HG03460 (cell line): ENCODE results near the gene LAMA5.

ENCODE experiments used
- ATAC-seq: cut with Tn5 transposase; IDR thresholded peaks from one replicate; pipeline ENCODE4 v1.9.1; 2021; ENCODE audit not compliant: unreplicated experiment

The LAMA5 gene

GRCh38 chr20:62367136-62367632 is at the start of gene LAMA5:
TSS of gene LAMA5 (minus strand) at chr20:62367312. CDS start at chr20:62367245, 67 bp downstream.
- no peak for ATAC-seq

DNA sequence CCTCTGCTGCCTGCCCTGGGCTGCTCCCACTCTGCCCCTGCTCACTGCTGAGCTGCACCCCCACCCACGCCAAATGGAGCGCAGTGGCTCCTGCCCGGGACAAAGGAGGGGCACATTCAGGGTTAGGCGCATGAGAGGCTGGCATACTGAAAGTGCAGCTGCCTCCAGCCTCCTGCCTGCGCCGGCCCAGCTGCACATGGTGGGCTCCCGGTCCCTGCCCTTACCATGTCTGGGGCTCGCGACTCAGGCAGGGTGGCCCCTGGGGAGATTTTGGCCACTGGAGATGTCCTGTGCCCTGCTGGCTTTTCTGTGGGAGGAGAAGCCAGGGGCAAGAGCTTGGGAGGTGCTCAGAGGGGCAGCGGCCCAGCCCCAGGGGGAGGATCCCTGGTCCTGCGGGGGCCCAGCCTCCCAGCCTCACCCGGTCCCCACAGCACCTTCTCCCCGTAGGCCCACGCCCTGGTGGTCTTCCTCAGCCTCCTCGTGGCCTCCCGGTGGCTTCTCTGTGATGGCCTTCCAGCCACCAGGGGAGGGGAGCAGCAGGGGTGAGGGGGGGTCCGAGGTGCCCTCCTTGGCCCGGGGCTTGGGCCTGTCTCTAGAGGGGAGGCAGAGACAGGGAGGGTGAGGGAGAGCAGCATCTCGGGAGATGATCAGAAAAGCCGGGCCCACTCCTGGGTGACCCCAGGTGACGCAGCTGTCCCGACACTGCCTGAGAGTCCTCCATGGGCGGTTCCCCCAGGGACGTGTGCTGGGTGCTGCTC is 48.4 kb upstream of the LAMA5 start:
- no peak for ATAC-seq

- no peak for ATAC-seq
Observed at GRCh38 chr20:62413896-62414481, 46.9 kb upstream of the LAMA5 start.

- no peak for ATAC-seq
Observed at GRCh38 chr20:62413025-62413570, 46.0 kb upstream of the LAMA5 start.

DNA sequence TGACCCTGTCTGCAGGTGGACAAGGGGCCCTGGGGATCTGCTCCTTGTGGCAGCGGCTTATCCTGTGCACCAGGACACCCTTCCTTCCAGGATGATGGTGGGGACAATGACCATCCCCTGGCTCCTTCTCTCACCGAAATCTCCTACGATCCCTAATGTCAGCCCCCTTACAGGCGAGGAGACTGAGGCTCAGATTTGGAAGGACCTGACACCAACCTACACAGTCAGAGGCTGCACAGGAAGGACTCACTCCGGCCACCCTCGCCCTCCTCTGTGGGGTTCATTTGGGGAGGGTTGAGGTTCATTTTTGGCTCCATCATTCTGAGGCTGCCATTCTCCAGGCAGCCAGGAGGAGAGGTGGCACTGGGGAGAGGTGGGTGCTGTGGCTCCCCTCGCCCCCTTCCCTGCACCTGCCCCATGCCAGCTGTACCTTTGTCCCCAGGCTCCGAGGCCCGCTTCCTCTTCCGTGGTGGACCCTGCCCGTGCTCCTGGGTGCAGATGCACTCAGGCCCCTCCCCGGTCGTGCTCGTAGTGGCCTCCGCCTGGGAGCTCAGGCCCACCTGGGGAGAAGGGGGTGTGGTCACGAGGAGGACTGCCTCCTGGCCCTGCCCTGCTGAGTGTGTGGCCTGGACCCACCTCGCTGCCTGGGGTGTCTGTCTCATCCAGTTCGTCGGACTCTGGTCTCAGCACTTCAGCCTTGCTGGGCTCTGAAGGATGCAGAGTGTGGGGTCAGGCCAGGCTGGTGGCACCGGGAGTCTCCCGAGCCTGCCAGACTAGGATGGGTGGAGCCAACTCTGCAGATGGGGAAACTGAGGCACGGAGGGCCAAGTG is 45.3 kb upstream of the LAMA5 start:
- no peak for ATAC-seq

DNA sequence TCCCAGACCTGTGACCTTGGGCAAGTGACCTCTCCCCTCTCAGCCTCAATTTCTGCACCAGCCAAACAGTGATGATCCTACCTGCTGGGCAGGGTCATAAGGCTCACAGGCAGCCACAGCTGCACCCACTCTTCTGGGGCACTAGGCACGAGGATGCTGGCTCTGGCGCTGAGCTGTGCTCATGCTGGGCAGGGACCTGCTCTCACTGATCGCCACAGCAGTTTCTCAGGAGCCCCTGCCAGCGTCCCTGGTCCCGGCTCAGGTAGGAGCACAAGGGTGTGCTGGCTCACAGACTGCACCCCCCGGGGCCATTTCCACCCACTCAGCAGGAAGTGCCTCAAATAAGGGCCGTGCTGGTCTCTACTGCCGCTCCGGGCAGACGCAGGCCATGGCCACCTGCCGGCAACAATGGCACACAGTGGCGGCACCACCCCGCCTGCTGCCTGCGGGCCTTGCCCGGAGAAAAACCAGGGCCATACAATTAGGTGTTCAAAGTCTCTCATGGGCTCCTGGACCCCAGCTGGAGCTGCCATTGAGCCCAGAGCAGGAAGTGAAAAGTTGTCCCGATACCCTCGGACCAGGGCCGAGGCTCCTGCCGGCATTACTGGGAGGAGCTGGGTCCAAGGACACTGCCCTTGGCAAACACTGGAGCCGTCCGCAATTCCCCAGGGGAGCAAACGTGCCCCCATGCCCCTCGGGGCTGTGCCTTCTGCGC is 44.5 kb upstream of the LAMA5 start:
- no peak for ATAC-seq

DNA sequence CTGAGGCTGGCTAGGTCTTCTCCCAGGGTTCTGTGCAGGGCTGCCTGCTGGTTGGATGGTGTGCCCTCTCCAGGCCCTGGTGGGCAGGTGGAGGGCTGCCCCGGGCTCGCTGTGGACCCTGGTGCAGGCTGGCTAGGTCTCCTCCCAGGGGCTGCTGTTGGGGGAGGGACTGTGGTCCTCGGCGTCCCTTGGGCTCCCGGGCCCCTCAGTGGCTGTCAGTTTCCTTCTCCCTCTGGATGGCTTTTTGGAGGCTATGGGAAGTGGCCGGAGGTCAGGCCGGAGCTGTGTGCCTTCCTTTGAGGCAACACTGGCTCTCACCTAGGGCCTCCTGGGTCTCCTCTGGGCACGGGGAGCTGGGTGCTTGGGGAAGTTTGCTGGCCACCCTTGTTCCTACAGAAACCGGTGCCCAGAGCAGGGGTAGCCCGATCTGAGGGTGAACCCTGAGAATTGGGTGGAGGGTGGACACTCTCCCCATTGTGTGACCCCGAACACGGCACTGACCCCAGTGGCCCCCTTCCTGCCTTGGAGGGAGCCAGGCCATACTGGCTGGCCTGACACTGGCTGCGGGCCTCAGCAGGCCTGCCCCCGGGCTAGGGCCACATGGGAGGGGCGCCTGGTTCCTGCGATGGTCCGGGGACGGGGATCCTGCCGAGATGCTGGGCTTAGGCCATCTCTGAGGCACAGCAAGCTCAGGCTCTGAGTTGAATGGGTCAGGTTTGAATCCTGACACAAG is 43.8 kb upstream of the LAMA5 start:
- ATAC-seq, result no peak

DNA sequence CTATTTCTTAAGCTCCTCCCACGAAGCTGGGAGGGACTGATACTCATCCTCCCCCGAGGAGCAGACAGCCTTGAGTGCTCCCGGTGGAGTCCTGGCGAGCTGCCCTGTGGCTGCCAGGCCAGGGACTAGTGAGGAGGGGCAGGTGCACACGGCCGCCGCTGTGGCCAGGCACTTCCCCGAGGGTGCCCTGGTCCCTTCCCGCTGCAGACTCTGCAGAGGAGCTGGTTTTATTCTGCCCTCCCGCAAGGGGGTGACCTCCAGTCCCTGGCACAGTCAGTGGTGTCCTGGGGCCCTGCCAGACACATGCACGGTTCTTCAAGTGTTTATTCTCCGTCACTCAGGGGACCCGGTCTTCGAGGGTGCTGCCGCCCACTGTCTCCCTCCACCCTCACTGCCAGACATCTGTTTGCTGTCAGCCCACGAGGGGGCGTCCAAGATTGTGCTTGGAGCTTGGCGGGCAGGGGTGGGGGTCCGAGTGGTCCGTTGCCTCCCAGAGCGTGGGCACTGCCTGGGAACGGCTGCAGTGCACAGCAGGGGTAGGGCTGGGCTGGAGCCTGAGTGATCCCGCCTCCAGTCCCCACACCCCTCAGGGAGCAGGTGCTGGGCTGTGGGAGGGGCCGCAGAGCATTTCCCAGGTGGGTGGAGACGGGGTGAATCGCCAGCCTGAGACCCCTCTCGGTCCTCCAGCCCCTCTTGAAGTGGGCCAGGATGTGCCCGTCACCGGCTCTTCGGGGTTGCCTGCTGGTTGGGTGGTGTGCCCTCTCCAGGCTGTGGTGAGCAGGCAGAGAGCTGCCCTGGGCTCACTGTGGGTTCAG is 43.0 kb upstream of the LAMA5 start:
- no peak for ATAC-seq

- ATAC-seq, result no peak
Observed at GRCh38 chr20:62409086-62409853, 42.2 kb upstream of the LAMA5 start.

DNA sequence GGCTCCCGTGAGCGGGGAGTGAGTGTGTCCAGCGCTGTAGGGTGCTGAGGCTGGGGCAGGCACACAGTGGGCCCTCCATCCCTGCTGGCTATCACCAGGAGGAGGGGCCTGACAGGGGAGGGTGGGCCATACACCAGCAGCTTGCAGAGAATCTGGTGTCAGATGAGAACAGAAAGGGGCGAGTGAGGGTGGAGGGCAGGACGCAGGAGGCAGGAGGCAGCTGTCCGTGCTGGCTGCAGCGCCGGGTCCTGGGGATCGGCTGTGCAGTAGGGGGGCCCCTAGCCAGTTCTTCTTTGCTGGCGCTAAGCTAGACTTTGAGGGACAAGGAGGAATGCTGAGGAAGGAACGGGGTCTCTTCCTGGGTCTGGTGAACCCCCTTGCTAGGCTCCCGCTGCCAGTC is 41.5 kb upstream of the LAMA5 start:
- ATAC-seq, result no peak

- ATAC-seq, result no peak
Observed at GRCh38 chr20:62408055-62408454, 40.9 kb upstream of the LAMA5 start.

GRCh38 chr20:62407221-62407992 is 40.3 kb upstream of the LAMA5 start, which contains the start of gene CABLES2:
TSS of gene CABLES2 (minus strand) at chr20:62407285. CDS start at chr20:62407276, 9 bp downstream.
- ATAC-seq, result peak; percentile 77

DNA sequence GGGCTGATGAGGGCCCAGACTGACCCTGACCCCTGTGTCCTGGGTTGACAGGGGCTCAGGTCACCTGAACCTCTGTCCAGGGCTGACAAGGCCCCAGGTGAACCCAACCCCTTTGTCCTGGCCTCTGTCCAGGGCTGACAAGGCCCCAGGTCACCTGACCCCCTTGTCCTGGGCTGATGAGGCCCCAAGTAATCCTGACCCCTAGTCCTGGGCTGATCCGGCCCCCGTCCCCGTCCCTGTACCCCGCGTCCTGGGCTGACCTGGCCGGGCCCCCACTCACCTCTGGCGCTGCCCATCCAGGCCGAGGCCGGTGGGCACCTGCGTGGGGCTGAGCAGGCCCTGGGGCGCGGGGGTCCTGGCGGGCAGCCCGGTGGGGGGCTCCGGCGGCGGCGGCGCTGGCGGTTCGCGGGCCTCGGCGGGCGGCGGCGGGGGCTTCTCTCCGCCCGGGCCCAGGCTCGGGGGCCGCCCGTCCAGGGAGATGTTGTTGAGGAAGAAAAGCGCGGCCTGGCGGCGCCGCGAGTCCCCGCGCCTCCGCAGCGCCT is 39.6 kb upstream of the LAMA5 start:
- ATAC-seq, result no peak

GRCh38 chr20:62405981-62406513 is 38.9 kb upstream of the LAMA5 start:
- ATAC-seq, result no peak

DNA sequence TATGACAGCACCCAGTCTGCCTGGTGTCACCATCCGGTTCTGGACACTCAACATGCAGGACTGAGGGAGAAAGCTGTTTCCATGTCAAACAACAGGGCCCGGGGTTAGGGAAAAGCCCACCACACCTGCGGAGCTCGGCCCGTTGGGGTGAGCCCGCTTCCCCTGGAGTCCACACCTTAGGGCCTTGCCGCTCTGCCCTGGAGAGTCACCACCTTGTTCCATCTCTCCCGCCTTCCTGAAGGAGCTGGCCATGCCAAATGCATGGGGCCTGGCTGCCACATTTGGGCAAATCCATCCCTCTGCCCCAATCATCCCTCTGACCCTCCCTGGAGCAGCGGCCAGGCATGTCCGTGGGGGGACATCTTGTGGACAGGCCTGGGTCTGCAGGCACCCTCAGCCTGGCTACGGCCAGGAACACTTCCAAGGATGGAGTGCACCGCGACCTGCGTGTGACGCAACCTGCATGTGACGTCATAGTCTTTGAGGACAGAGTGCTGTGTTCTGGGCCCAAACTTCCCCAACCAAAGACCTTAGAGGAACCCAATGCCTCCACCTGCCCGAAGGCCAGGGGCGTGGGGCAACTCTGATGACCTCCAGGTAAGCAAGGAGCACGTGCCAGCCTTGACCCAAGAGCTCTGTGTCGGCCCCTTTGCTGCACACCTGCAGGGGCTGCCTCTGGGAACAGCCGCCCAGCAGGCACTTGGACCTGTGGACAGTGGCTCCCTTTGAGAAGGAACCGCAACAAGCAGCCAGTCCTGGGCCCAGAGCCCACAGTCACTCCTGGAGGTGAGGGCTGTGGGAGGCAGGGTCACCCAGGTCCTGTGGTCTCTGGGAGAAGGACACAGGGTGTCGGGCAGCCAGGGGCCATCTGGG is 38.2 kb upstream of the LAMA5 start:
- no peak for ATAC-seq

- ATAC-seq, result no peak
Observed at GRCh38 chr20:62404761-62405107, 37.6 kb upstream of the LAMA5 start.
